ENCODE data around the gene WDR91.
"Not testable (repeated sequence)": the region's sequence is repeated elsewhere in the genome, so short reads cannot be mapped to it uniquely, and the experiment has no call there.

The WDR91 gene

GRCh38 chr7:135232720-135233119 is 21.4 kb upstream of the WDR91 start:
- no peak for DNase-seq

GRCh38 chr7:135232087-135232486 is 20.8 kb upstream of the WDR91 start:
- DNase-seq = no peak

GRCh38 chr7:135231686-135232085 is 20.4 kb upstream of the WDR91 start:
- no peak for DNase-seq

- DNase-seq = no peak
These were observed 12.7 kb upstream of the WDR91 start for GRCh38 chr7:135224027-135224426.

DNA sequence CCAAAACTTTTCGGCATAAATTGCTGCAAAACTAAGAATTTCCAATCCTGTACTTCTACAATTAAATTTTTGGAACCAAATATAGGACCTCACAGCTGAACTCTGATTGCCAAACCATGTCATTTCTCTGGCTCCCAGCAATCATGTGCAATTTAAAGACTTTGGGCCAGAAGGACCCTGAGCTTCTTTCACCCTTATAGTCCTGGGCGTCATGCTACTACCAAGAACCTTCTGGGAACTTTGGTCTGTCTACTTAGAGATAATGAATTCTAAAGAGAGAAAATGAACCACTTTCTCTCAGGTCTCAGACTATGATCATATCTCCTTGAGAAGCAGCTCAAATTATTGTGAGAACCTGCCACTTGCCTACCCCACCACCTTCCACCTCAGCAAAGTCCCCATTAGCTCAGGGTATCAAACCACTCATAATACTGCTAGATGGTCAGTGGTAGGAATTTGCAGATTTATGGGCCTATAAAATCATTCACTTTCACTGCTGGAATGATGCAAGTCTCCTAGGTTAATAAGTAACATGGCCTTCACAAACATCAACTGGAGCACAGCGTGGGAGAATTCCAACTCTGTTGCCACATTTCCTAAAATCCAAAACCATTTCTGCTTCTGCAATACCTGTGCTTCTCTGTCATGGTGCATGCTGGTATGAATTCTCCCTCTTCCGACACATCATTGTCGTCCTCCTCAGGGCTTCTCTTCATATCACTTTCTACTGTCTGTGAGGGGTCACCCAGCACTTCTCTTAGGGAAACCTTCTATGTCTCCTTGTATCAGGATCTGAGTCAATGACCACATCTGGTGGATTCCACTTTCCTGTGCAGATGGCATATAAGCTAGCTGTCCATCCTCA is 6.6 kb upstream of the WDR91 start:
- no peak for DNase-seq

GRCh38 chr7:135215698-135216097 is 4.4 kb upstream of the WDR91 start:
- DNase-seq = no peak

- no peak for DNase-seq
These were observed 3.9 kb upstream of the WDR91 start for GRCh38 chr7:135215180-135215579.

DNA sequence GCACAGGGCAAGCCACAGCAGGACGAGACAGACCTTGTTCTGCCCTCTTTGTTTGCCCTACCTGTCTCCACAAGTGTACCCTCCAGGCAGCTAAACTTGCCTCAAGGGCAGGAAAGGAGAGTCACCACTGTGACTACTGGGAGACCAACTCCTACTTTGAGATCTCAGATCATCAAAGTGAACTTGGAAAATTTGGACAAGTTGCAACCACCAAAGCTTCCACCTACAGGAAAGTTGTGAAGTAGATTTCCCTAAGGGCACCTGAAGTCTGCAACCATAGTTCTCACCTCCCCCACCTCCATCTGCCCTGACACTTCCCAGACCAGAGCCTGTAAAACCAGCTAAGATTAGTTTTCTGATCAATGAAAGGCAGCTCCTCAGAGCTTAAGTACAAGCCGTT is 2.5 kb upstream of the WDR91 start:
- DNase-seq = no peak

DNA sequence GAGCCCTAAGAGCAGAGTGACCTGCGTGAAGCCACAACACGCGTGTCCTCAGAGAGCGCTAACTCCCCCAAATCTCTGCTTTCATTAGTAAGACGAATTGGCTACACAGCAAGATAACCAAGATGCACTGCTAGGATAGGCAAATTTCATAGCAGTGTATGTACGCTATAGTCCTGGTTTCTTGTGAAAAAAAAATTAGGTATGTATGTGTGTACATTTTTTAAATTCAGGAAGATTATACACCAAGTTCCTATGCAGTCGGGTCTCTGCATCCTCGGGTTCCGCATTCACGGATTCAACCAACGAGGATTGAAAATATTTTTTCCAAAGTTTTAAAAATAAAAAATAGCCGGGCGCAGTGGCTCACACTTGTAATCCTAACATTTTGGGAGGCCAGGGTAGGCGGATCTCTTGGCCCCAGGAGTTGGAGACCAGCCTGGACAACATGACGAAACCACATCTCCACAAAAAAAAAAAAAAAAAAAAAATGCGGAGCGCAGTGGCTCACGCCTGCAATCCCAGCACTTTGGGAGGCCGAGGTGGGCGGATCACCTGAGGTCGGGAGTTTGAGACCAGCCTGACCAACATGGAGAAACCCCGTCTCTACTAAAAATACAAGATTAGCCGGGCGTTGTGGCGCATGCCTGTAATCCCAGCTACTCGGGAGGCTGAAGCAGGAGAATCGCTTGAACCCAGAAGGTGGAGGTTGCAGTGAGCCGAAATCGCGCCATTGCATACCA is 790 bp upstream of the WDR91 start:
- DNase-seq = not testable (repeated sequence)

DNA sequence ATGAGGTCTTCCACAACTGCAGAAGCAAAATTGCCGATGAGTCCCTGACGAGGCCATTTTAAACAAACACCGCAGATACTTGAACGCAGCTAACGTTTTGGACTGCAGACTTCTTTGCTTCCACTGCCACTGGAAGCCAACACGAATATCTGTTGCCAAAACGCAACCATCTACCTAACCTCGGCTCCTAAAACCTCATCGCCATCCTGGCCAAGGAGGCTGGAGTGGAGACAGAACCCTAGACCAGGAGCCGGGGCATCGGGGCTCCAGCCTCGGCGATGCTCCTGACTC is 493 bp downstream of the WDR91 start:
- DNase-seq = no peak

DNA sequence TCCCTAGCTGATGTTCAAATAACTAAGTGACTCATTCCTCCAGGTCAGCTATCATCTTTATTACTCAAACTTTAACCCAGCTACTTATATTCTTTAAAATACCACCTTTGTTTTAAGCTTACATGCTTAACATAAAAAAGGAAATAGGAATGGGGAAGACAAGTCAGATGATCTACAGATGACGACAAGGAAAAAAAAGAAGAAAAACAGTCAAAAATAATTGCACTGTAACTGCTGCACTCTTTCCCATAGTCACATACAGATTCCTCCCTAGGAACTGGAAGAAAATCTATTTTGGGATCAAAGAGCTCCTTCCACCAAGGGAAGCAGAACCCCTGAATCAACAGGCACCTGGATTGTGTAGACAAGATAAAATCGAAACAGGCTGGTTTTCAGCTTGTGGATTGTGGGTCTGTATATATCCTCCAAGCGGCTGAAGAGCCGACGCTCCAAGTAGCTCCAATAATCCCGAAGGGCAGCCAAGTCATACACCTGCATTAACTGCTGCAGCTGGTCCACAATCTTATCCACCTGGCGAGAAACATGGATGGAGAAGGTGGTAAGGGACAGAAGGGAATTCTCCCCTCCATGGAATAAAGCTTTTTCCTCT is 2.0 kb downstream of the WDR91 start:
- no peak for DNase-seq

DNA sequence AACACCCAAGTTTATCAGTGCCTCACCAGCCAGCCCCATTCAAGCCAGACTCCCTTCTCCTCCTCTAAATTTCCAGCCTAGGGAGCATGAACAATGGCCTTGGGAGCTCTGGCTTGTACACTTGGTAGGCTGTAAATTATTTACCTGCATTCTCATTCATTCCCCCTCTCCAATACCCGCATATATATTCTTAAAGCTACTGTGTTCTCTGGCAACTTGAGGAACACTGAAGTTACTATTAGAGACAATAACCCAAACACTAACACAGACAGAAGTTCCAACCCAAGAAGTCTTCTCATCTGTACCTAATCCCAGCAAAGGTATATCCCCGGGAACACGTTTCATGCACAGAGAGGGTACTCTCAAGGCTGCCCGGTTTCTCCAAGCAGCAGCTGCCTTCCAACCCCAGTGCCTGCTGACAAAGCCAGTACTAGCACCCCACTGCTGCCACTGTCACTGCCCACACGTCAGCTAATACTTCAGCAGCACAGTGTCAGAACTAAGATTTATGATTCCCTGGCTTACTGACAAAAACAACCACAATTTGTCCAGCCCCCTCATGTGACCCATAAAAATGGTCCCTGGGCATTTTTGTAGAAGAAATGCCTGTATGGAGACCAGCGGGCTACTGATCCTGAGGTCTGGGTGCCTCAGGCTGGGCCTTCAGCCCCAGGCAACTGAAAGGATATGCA is 3.1 kb downstream of the WDR91 start:
- DNase-seq = no peak

DNA sequence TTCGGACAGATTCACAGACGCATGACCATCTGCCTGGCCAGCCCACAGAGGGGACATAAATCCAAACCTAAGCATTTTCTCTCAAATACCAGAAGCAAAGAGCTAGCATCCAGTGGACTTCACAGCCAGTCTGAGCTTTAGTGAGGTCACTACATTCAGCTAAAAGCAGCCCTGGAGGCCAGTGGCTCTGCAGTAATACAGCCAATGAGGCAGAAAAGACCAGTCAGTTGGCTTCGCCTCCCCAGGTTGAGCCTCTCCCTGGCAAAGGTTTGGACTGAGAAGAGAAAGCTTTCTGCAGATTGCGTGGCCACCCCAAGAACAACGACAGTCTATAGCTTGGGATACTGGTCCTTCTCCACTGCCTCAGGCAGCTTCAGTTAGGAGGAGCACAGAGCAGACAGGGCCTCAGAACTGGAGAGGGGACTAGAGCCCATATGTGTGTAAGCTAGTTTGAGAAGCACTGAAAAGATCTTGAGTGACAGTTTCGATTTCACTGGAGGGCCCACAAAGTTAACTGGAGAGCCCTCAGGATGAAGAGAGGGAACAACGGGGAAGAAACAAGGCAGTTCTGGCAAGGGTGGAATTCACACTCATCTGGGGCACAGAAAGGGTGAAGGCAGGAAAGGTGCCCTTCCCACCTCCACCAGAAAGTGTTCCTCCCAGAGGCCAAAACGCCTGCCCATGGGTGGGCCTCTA is 3.8 kb downstream of the WDR91 start:
- DNase-seq = no peak

- DNase-seq = no peak
These were observed 4.4 kb downstream of the WDR91 start for GRCh38 chr7:135206941-135207391.

GRCh38 chr7:135205850-135206249 is 5.5 kb downstream of the WDR91 start:
- no peak for DNase-seq

GRCh38 chr7:135204876-135205275 is 6.5 kb downstream of the WDR91 start:
- DNase-seq = no peak

DNA sequence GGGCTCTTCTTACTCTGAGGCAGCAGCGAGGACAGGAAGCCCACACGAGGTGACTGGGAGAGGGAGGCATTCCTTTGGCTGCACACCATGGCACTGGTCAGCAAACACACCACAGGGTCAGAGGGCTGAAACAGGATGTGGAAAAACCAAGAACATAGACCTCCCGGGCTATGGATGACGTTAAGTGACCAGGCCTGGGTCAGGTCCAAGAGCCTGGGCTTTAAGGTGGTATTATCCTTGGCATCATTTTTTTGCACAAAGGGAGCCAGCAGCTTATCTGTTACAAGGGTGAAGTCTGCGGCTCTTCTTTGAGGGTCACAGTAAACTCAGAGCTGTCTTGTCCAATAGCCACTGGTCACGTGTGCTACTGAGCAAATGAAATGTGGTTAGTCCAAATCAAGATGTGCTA is 7.0 kb downstream of the WDR91 start:
- DNase-seq = no peak

- no peak for DNase-seq
These were observed 10.0 kb downstream of the WDR91 start for GRCh38 chr7:135201350-135201749.

- DNase-seq = no peak
These were observed 10.4 kb downstream of the WDR91 start for GRCh38 chr7:135200821-135201331.

- DNase-seq = no peak
These were observed 11.9 kb downstream of the WDR91 start for GRCh38 chr7:135199439-135199838.

- no peak for DNase-seq
These were observed 13.2 kb downstream of the WDR91 start for GRCh38 chr7:135197906-135198655.

DNA sequence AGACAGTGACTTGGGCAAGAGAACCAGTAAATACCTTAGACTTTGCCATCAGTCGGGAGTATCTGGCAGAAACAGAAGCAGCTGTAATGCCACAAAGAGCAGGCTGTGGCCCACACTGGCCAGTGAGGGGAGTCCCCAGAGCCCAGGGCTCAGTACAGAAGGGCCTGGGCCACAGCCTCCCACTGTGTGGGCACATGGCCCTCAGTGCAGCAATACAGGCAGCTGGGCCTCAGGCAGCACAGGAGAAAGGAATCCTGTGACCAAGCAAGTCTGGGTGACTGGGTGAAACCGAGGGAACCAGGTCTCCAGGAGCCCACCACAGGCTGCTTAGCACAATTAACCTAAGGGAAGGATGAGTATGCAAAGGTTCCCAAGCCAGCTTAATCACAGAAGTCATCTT is 14.0 kb downstream of the WDR91 start:
- no peak for DNase-seq
